Stimulated activated effector memory CD8-positive, alpha-beta T cell treated with anti-CD3 and anti-CD28 coated beads, Interleukin-12 subunit alpha, Interleukin-12 subunit beta, amount 100 ng/mL, for 72 hours (primary cell): ENCODE measurements around the gene CEP170.
"Not testable (repeated sequence)": the region's sequence is repeated elsewhere in the genome, so short reads cannot be mapped to it uniquely, and the experiment has no call there.

Experiments used
- ATAC-seq: fragments of 150-1000 bp; cut with Tn5 transposase; 2 replicates; pipeline ENCODE4 v1.10.0; 2021
- DNase-seq, 2 donors: peaks; one replicate each; pipeline ENCODE4 v3.0.0; 2021 to 2022; ENCODE audit warnings: low spot score in 2 of 2
- H3K27ac Mint-ChIP-seq: one replicate; pipeline ENCODE4 v1.8.0; 2022; ENCODE audit warnings: mild to moderate bottlenecking, mixed read lengths
- H3K36me3 Mint-ChIP-seq: one replicate; pipeline ENCODE4 v1.8.0; 2022; ENCODE audit warnings: mild to moderate bottlenecking, mixed read lengths
- H3K4me1 Mint-ChIP-seq: one replicate; pipeline ENCODE4 v1.8.0; 2022; ENCODE audit warnings: mixed read lengths
- H3K4me3 Mint-ChIP-seq: one replicate; pipeline ENCODE4 v1.8.0; 2022; ENCODE audit warnings: mild to moderate bottlenecking, mixed read lengths
- H3K9me3 Mint-ChIP-seq: one replicate; pipeline ENCODE4 v1.8.0; 2022; ENCODE audit warnings: mixed read lengths

Gene CEP170

DNA sequence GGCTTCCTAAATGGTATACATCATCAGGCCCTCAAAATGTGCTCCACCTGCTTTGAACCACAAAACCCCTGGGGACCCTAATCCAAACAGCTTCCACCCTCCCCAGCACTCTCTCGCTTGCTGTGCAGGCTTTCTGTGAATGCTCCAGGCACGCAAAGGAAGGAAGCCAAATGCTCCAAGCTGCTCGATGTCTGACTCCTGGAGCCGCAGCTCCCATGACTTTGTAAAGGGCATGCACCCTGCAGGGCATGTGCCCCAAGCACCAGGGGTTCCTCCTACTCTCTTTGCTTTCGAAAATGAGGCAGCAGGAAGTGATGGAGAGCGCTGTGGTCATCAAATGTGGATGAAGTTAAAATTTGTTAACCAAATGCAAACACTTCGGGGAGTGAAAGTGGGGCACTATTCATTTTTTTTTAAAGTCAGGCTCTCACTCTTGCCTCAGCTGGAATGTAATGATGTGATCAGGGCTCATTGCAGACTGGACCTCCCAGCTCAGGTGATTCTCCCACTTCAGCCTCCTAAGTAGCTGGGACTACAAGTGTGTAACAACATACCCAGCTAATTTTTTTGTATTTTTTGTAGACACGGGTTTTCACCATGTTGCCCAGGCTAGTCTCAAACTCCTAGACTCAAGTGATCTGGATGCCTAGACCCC, 140.9 kb downstream of the CEP170 start:
- peak; percentile 79 for ATAC-seq
- H3K9me3 Mint-ChIP-seq, H3K36me3 Mint-ChIP-seq, H3K4me3 Mint-ChIP-seq, DNase-seq, H3K4me1 Mint-ChIP-seq, H3K27ac Mint-ChIP-seq: not testable (repeated sequence)

DNA sequence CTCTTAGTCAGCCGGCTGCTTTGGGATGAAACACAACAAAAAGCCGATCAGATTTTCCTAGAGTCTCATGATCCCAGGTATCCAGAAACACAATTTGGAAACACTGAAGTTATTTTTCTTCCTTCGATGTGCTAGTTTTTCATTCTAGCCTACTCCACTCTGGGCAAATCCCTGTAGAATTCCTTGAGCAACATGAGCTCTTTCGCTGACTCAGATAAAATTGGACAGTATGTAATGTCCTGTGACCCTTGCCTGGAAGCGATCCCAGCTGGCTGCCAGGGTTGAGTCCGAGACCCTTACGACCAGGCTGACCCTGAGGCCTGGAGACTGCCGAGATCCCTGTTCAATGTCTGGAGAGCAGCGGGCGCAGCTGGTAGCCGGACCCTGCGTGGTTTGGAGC, 147.9 kb downstream of the CEP170 start:
- not testable (repeated sequence) for H3K27ac Mint-ChIP-seq

DNA sequence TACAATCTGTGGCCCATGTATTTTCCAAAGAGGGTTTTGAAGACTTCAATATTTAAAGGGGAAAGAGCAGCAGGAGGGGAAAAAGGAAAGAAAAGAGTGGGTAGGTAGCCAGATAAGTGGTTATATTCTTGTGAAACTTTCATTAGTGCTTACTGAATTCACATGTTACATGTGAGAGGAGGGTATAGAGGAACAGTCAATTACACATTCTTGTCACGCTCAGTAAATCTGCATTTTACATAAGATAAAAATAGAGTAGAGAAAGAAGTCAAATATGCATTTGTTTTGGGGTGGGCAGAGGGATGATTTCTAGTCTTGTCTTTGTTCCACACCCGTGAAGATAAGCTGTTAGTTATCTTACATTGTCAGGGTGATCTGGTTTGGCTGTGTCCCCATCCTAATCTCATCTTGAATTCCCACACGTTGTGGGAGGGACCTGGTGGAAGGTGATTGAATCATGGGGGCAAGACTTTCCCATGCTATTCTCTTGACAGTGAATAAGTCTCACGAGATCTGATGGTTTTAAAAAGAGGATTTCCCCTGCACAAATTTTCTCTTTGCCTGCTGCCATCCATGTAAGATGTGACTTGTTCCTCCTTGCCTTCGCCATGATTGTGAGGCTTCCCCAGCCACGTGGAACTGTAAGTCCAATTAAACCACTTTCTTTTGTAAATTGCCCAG, 149.3 kb downstream of the CEP170 start:
- H3K9me3 Mint-ChIP-seq, H3K4me1 Mint-ChIP-seq, H3K27ac Mint-ChIP-seq, DNase-seq, H3K4me3 Mint-ChIP-seq, ATAC-seq, H3K36me3 Mint-ChIP-seq: not testable (repeated sequence)

More for the DNA sequence above, 147.9 kb downstream of the CEP170 start:
- ATAC-seq, DNase-seq, H3K4me1 Mint-ChIP-seq, H3K9me3 Mint-ChIP-seq, H3K4me3 Mint-ChIP-seq, H3K36me3 Mint-ChIP-seq: not testable (repeated sequence)

DNA sequence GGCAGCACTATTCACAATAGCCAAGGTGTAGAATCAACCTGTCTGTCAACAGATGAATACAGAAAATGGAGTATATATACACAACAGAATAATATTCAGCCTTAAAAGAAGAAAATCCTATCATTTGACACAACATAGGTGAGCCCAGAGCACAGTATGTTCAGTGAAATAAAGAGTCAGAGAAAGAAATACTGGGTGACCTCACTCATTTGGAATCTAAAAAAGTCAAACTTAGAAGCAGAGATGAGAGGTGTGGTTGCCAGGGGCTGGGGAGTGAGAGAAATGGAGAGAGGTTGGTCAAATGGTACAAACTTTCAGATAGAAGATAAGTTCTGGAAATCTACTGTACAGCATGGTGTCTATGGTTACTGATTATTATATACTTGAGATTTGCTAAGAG, 150.0 kb downstream of the CEP170 start:
- not testable (repeated sequence) for H3K27ac Mint-ChIP-seq, H3K9me3 Mint-ChIP-seq, H3K4me1 Mint-ChIP-seq, H3K4me3 Mint-ChIP-seq, DNase-seq, H3K36me3 Mint-ChIP-seq
- peak; percentile 40 for ATAC-seq

DNA sequence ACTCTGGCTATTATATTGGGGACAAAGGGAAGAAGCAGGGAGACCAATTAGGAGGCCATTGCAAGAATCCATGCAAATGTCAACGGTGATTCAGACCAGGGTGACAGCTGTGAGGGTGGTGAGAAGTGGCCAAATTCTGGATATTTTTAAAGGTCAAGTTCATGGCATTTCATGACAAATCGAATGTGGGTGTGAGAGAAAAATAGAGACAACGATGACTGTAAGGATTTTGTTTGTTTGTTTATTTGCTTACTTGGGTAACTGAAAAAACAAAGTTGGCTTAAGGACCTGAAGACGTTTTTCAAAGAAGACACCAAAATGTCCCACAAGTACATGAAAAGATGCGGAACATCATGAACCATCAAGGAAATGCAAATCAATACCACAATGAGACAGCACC, 150.6 kb downstream of the CEP170 start:
- H3K27ac Mint-ChIP-seq, ATAC-seq, DNase-seq, H3K9me3 Mint-ChIP-seq, H3K4me1 Mint-ChIP-seq, H3K36me3 Mint-ChIP-seq, H3K4me3 Mint-ChIP-seq: not testable (repeated sequence)

DNA sequence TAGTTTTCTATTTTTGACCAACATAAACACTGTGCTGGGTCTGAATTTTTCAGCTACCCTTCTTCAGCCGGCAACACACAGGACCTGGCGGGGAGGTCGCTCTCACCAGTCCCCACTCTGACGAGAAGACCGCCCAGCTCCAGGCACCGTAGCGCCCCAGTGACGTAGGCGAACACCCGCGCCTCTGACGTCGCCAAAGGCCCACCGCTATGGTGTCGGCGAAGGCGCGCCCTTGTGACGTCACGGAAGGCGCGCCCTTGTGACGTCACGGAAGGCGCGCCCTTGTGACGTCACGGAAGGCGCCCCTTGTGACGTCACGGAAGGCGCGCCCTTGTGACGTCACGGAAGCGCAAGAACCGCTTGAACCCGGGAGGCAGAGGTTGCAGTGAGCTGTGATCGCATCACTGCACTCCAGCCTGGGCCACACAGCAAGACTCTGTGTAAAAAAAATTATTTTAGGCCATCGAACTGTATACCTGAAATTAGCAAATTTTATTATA, 153.5 kb downstream of the CEP170 start:
- Mint-ChIP-seq H3K4me3 (peak overlapping the region; percentile 49), H3K27ac (peak overlapping the region; percentile 92)
- H3K36me3 Mint-ChIP-seq, H3K9me3 Mint-ChIP-seq, H3K4me1 Mint-ChIP-seq: not testable (repeated sequence)
- DNase-seq (peak; percentile 37 to 69), ATAC-seq (peak; percentile 93)

DNA sequence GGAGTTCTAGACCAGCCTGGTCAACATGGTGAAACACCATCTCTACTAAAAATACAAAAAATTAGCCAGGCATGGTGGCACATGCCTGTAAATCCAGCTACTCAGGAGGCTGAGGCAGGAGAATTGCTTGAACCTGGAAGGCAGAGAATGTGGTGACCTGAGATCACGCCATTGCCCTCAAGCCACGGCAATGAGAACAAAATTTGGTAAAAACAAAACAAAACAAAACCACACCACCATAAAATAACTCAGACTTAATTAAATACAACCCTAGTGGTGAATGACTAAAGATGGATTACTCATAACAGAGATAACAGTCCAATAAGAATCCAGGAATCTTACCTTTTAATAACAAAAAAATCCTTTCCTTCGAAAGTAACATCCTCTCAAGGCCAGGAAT, 167.7 kb downstream of the CEP170 start:
- H3K4me1 Mint-ChIP-seq, H3K9me3 Mint-ChIP-seq, H3K27ac Mint-ChIP-seq, H3K4me3 Mint-ChIP-seq, ATAC-seq, H3K36me3 Mint-ChIP-seq, DNase-seq: not testable (repeated sequence)
